Stomach smooth muscle (tissue), 2 donors: Measurements from ENCODE around the gene GABBR2.
"Not testable (repeated sequence)": the region's sequence is repeated elsewhere in the genome, so short reads cannot be mapped to it uniquely, and the experiment has no call there.

Experiments
- H3K27ac ChIP-seq: one replicate; pipeline ENCODE4 v1.7.0; 2013; ENCODE audit warnings: mild to moderate bottlenecking, low read length, inconsistent platforms
- H3K27me3 ChIP-seq, 2 donors: one replicate each; pipeline ENCODE4 v1.7.0; 2013; ENCODE audit warnings: low read length in 2 of 2; ENCODE audit not compliant: insufficient read depth in 2 of 2, control insufficient read depth in 1 of 2
- H3K36me3 ChIP-seq, 2 donors: one replicate each; pipeline ENCODE4 v1.7.0; 2013; ENCODE audit warnings: low read length in 2 of 2; ENCODE audit not compliant: control insufficient read depth in 2 of 2, insufficient read depth in 2 of 2
- H3K4me1 ChIP-seq: one replicate; pipeline ENCODE4 v1.7.0; 2013; ENCODE audit warnings: low read length; ENCODE audit not compliant: control insufficient read depth, insufficient read depth
- H3K4me3 ChIP-seq, 2 donors: one replicate each; pipeline ENCODE4 v1.7.0; 2013; ENCODE audit warnings: low read length in 2 of 2
- H3K9ac ChIP-seq, 2 donors: one replicate each; pipeline ENCODE4 v1.7.0; 2013; ENCODE audit warnings: low read length in 2 of 2, mild to moderate bottlenecking in 1 of 2
- H3K9me3 ChIP-seq, 2 donors: one replicate each; pipeline ENCODE4 v1.7.0; 2013; ENCODE audit warnings: low read length in 2 of 2; ENCODE audit not compliant: control insufficient read depth in 2 of 2
- donor health status: healthy.
- donor health status: Pancreatic carcinoma.

Gene GABBR2

GRCh38 chr9:98295824-98296223, 412.9 kb downstream of the GABBR2 start:
- Histone ChIP-seq H3K9me3 (no peaks in the 10 kb centered on the region), H3K27ac (no peak overlapping the region), H3K27me3 (peaks cover 0 to 2% of the 10 kb centered on the region in 2 donors), H3K4me1 (no peaks in the 10 kb centered on the region), H3K9ac (no peak overlapping the region), H3K4me3 (no peak overlapping the region), H3K36me3 (no peaks in the 10 kb centered on the region)

- no peak overlapping the region for H3K27ac ChIP-seq
- no peaks in the 10 kb centered on the region for H3K36me3 ChIP-seq
- H3K4me3 ChIP-seq, result no peak overlapping the region
- H3K4me1 ChIP-seq, result no peaks in the 10 kb centered on the region
- no peaks in the 10 kb centered on the region for H3K27me3 ChIP-seq
- H3K9ac ChIP-seq, result no peak overlapping the region
- H3K9me3 ChIP-seq, result no peaks in the 10 kb centered on the region
Observed at GRCh38 chr9:98291820-98292219, 416.9 kb downstream of the GABBR2 start.

- Histone ChIP-seq H3K4me3 (no peak overlapping the region), H3K27ac (no peak overlapping the region), H3K36me3 (no peaks in the 10 kb centered on the region), H3K4me1 (no peaks in the 10 kb centered on the region), H3K9me3 (no peaks in the 10 kb centered on the region), H3K9ac (no peak overlapping the region), H3K27me3 (peaks cover 0 to 5% of the 10 kb centered on the region in 2 donors)
Observed at GRCh38 chr9:98290411-98290810, 418.3 kb downstream of the GABBR2 start.

- no peaks in the 10 kb centered on the region for H3K4me1 ChIP-seq
- H3K9ac ChIP-seq, result no peak overlapping the region
- no peak overlapping the region for H3K4me3 ChIP-seq
- no peaks in the 10 kb centered on the region for H3K9me3 ChIP-seq
- H3K27me3 ChIP-seq, result peaks cover 0 to 7% of the 10 kb centered on the region in 2 donors
- no peak overlapping the region for H3K27ac ChIP-seq
- no peaks in the 10 kb centered on the region for H3K36me3 ChIP-seq
Observed at GRCh38 chr9:98289614-98290201, 419.0 kb downstream of the GABBR2 start.

- no peaks in the 10 kb centered on the region for H3K36me3 ChIP-seq
- H3K27me3 ChIP-seq, result peaks cover 0 to 7% of the 10 kb centered on the region in 2 donors
- H3K4me1 ChIP-seq, result no peaks in the 10 kb centered on the region
- H3K27ac ChIP-seq, result no peak overlapping the region
- H3K4me3 ChIP-seq, result no peak overlapping the region
- H3K9ac ChIP-seq, result no peak overlapping the region
- no peaks in the 10 kb centered on the region for H3K9me3 ChIP-seq
Observed at GRCh38 chr9:98288881-98289280, 419.9 kb downstream of the GABBR2 start.

- peaks cover 0 to 9% of the 10 kb centered on the region in 2 donors for H3K27me3 ChIP-seq
- H3K9me3 ChIP-seq, result no peaks in the 10 kb centered on the region
- H3K36me3 ChIP-seq, result no peaks in the 10 kb centered on the region
- no peaks in the 10 kb centered on the region for H3K4me1 ChIP-seq
- no peak overlapping the region for H3K9ac ChIP-seq
- H3K27ac ChIP-seq, result no peak overlapping the region
- H3K4me3 ChIP-seq, result no peak overlapping the region
Observed at GRCh38 chr9:98287384-98287783, 421.4 kb downstream of the GABBR2 start.

- Histone ChIP-seq H3K4me3 (no peak overlapping the region), H3K4me1 (no peaks in the 10 kb centered on the region), H3K36me3 (no peaks in the 10 kb centered on the region), H3K9me3 (no peaks in the 10 kb centered on the region), H3K27ac (no peak overlapping the region), H3K27me3 (peaks cover 0 to 9% of the 10 kb centered on the region in 2 donors), H3K9ac (no peak overlapping the region)
Observed at GRCh38 chr9:98285446-98285845, 423.3 kb downstream of the GABBR2 start.

- no peak overlapping the region for H3K9ac ChIP-seq
- peaks cover 3 to 12% of the 10 kb centered on the region in 2 donors for H3K27me3 ChIP-seq
- no peaks in the 10 kb centered on the region for H3K9me3 ChIP-seq
- no peak overlapping the region for H3K27ac ChIP-seq
- no peaks in the 10 kb centered on the region for H3K4me1 ChIP-seq
- no peaks in the 10 kb centered on the region for H3K36me3 ChIP-seq
- no peak overlapping the region for H3K4me3 ChIP-seq
Observed at GRCh38 chr9:98284754-98285153, 424.0 kb downstream of the GABBR2 start.

- not testable (repeated sequence) for H3K27ac ChIP-seq, H3K4me1 ChIP-seq, H3K36me3 ChIP-seq, H3K9ac ChIP-seq, H3K4me3 ChIP-seq, H3K9me3 ChIP-seq
- peaks cover 5 to 12% of the 10 kb centered on the region in 2 donors for H3K27me3 ChIP-seq
Observed at GRCh38 chr9:98283143-98283542, 425.6 kb downstream of the GABBR2 start.

GRCh38 chr9:98281281-98281680, 427.5 kb downstream of the GABBR2 start:
- H3K9me3 ChIP-seq, result no peaks in the 10 kb centered on the region
- H3K36me3 ChIP-seq, result no peaks in the 10 kb centered on the region
- H3K4me3 ChIP-seq, result no peak overlapping the region
- H3K27ac ChIP-seq, result no peak overlapping the region
- H3K9ac ChIP-seq, result no peak overlapping the region
- H3K27me3 ChIP-seq, result peaks cover 5 to 9% of the 10 kb centered on the region in 2 donors
- no peaks in the 10 kb centered on the region for H3K4me1 ChIP-seq

- Histone ChIP-seq H3K27me3 (peaks cover 5 to 8% of the 10 kb centered on the region in 2 donors), H3K36me3 (no peaks in the 10 kb centered on the region), H3K27ac (no peak overlapping the region), H3K9me3 (no peaks in the 10 kb centered on the region), H3K4me1 (no peaks in the 10 kb centered on the region), H3K9ac (no peak overlapping the region), H3K4me3 (no peak overlapping the region)
Observed at GRCh38 chr9:98280574-98280973, 428.2 kb downstream of the GABBR2 start.
